Prostate gland (tissue), 2 donors: Measurements from ENCODE around the gene FAM217B.

Source experiments
- CTCF ChIP-seq, 4 experiments: fragments of 200-600 bp in 2 of 4; fragments of 450-650 bp in 2 of 4; sonication (generic) in 2 of 4; IDR thresholded peaks; 1 replicate in 3 of 4; 2 replicates in 1 of 4; pipeline ENCODE4 v1.5.1; 2016 to 2019; ENCODE audit warnings: antibody characterized with exemption in 4 of 4, mild to moderate bottlenecking in 2 of 4, moderate library complexity in 2 of 4
- POLR2A ChIP-seq: fragments of 450-650 bp; IDR thresholded peaks from one replicate; pipeline ENCODE4 v1.6.1; 2016; ENCODE audit warnings: antibody characterized with exemption, mild to moderate bottlenecking
- POLR2AphosphoS5 ChIP-seq: sonication (generic); formaldehyde crosslinking; IDR thresholded peaks from one replicate; pipeline ENCODE4 v1.6.1; 2017; ENCODE audit warnings: antibody characterized with exemption

GRCh38 chr20:59932616-59933295 is 7.4 kb upstream of the FAM217B start:
- TF ChIP-seq POLR2AphosphoS5, result no peak
- no peak for TF ChIP-seq CTCF (IDR thresholded peaks at IDR 0.05)
- TF ChIP-seq POLR2A, result no peak
